Left lung (tissue), 10 donors: ENCODE results near the gene CACTIN. TPM values are rescaled to one million over a fixed set of nuclear protein-coding genes. Genes with fewer than 3 reads are reported as not detected.
A peak's percentile ranks its signal among the peaks of the same experiment; 100 is the strongest.

Experiments
- ATAC-seq: fragments of 200-7000 bp; cut with Tn5 transposase; one replicate; pipeline ENCODE4 v1.9.1; 2020; ENCODE audit warnings: moderate library complexity
- DNase-seq, 4 donors: peaks; one replicate each; pipeline ENCODE4 v3.0.0-alpha.2; 2013 to 2020
- H3K27ac ChIP-seq, 2 donors: fragments of 200-600 bp; sonication (generic) in 1 of 2; one replicate each; pipeline versions ENCODE4 v1.5.0 to v1.8.0; 2020 to 2021
- H3K27me3 ChIP-seq, 2 donors: fragments of 200-600 bp; sonication (generic) in 1 of 2; one replicate each; pipeline versions ENCODE4 v1.5.0 to v1.8.0; 2020 to 2021
- H3K36me3 ChIP-seq, 2 donors: fragments of 200-600 bp; sonication (generic) in 1 of 2; one replicate each; pipeline versions ENCODE4 v1.5.0 to v1.8.0; 2020 to 2021
- H3K4me1 ChIP-seq, 2 donors: fragments of 200-600 bp; one replicate each; pipeline ENCODE4 v1.8.0; 2021
- H3K4me3 ChIP-seq, 2 donors: fragments of 200-600 bp; sonication (generic) in 1 of 2; one replicate each; pipeline versions ENCODE4 v1.5.0 to v1.8.0; 2020 to 2021; ENCODE audit warnings: mild to moderate bottlenecking in 1 of 2
- H3K9me3 ChIP-seq, 2 donors: fragments of 200-600 bp; sonication (generic) in 1 of 2; one replicate each; pipeline versions ENCODE4 v1.5.0 to v1.8.0; 2020 to 2021
- intact Hi-C, 2 donors: fragments of 100-400 bp; cut with DNase I; formaldehyde crosslinking; loops; one replicate each; pipeline versions ENCODE4 v1.11.2 to v1.14.2; 2022
- polyA plus RNA-seq, 6 donors: library from polyadenylated mRNA; unstranded; fragments of 120-200 nt; gene quantifications; one replicate each; pipeline ENCODE4 v1.2.1, GENCODE V29; 2013; ENCODE audit not compliant: insufficient read length in 6 of 6
- total RNA-seq, 2 donors: library from RNA; stranded (reverse); fragmentation: NEBNext Ultra II Directional; extraction: Animal tissue kit (Norgen Biotek cat#: 25700); gene quantifications; one replicate each; pipeline ENCODE4 v1.2.1, GENCODE V29; 2021
- TF ChIP-seq, protein P1 (sequence below), 2 donors: fragments of 200-600 bp; sonication (generic) in 1 of 2; IDR thresholded peaks; one replicate each; pipeline versions ENCODE4 v1.5.0 to v1.8.0; 2021; ENCODE audit warnings: antibody characterized with exemption in 2 of 2
- donor health status: DM: no; HTN: yes; CAD: no.
- donor health status: DM: no; HTN: no; CAD: no.

Gene CACTIN
- total and polyA plus RNA-seq, 8 donors: 19.8 to 33.2 (median 26.5) TPM

DNA sequence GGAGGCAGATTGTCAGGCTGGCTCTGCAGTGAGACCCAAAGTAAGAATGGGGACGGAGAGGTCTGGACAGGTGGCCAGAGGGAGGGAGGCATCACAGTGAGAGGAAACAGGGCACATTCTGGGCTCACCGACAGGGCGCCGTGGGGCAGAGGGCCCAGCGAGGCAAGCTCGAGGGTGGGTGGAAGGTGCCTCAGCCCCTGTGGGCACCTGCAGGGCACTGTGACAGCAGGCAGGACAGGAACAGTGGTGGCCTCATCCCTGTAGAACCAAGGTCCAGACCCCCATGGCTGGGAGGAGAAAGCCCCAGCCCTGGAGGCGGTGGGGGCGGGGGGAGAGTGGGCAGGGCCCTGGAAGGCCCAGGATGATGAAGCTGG lies 46.0 kb upstream of the CACTIN start:
- Histone ChIP-seq H3K36me3 (no peaks in the 10 kb centered on the region), H3K27ac (peak overlapping the region; percentile 77 to 92), H3K27me3 (peaks cover 0 to 17% of the 10 kb centered on the region in 2 donors), H3K9me3 (no peaks in the 10 kb centered on the region), H3K4me3 (no peak overlapping the region), H3K4me1 (peaks cover 13 to 41% of the 10 kb centered on the region in 2 donors)
- TF ChIP-seq, protein P1, sequence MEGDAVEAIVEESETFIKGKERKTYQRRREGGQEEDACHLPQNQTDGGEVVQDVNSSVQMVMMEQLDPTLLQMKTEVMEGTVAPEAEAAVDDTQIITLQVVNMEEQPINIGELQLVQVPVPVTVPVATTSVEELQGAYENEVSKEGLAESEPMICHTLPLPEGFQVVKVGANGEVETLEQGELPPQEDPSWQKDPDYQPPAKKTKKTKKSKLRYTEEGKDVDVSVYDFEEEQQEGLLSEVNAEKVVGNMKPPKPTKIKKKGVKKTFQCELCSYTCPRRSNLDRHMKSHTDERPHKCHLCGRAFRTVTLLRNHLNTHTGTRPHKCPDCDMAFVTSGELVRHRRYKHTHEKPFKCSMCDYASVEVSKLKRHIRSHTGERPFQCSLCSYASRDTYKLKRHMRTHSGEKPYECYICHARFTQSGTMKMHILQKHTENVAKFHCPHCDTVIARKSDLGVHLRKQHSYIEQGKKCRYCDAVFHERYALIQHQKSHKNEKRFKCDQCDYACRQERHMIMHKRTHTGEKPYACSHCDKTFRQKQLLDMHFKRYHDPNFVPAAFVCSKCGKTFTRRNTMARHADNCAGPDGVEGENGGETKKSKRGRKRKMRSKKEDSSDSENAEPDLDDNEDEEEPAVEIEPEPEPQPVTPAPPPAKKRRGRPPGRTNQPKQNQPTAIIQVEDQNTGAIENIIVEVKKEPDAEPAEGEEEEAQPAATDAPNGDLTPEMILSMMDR (IDR thresholded peaks at IDR 0.05): no peak
- DNase-seq (no peak), ATAC-seq (no peak)
- intact Hi-C loops: no loop called here

DNA sequence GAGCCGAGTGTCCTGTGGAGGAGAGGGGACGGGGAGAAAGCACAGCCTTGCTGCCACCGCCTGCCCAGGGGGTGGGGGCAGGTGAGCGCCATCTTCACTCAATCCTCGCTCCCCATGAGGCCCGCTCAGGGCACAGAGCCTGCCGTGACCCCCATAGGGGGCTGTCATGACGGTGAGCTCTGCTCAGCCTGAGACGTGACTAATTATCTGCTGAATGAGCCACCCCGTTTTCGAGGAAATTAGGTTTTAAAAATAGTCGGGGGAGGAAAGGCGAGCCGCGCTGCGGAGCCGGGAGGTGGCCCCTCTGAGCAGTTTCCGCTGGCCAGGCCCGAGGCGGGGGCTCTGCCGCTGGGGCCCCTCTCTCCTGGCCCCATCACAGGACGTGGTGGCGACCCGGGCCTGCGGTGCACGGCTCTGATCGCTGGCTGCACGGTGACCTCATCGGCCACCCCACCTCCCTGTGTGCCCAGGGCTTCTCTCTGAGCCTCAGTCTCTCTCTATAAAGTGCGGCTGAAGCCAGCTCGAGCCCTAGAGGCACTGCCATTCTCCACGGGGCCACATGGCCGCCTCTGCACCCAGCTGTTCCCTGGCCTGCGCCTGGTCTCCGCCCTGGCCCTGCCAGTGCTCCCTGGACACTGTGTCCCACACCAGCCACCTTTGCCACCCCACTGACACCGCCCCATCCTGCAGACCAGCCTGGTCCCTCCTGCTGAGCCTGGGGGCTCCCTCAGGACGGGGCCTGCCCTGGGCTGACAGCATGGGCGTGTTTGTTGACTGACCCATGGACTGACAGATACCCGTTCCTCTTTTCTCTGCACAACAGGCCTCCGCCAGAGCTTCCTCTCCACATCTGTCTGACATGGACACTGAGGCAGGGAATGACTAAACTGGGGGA lies 45.3 kb upstream of the CACTIN start:
- TF ChIP-seq, protein P1 (IDR thresholded peaks at IDR 0.05): no peak
- Histone ChIP-seq H3K4me3 (peak overlapping the region in 1 of 2 donors; percentile 8), H3K9me3 (no peaks in the 10 kb centered on the region), H3K27me3 (peaks cover 0 to 17% of the 10 kb centered on the region in 2 donors), H3K4me1 (peaks cover 13 to 41% of the 10 kb centered on the region in 2 donors), H3K27ac (peak overlapping the region; percentile 77 to 92), H3K36me3 (peaks cover 0 to 2% of the 10 kb centered on the region in 2 donors)
- peak; percentile 15 for ATAC-seq
- no peak for DNase-seq
- intact Hi-C loops: no loop called here

DNA sequence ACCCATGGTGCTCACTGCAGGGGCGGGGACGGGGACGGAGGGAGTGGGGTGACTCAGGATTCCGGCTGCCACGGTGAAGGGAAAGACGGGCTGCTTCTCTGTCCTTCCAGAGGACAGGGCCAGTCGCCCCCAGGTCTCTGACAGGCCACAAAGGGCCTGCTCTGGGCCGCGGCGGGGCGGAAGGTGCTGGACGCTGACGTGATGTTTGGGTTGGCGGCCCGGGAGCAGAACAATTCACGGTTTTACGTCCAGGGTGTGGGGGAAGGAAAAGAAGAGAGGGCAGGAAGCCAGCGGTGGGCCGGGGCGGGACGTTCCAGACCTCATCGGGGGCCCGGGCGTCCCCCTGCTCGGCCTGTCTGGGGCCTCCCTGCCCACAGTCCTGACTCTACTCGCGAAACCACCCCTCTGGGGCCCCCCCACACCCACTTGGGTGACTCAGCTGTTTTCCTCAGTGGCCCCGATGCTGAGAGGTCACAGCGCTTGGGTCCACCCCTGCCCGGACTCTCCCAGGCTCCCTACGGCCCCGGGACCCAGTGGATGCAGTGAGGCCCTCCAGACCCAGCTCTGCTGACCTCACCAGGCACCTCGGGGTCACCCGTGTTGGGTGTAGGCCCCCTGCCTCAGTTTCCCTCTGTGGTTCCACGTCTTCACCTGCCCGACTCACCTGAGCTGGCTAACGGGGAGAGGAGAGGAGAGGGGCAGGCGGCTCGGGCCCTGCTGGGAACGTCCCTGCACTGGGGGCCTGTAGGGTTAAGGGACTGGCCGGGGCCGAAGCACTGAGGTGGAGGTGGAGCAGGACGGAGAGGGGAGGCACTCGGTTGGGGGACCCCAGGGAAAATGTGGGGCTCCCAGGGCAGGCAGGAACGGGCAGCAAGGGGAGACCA lies 44.4 kb upstream of the CACTIN start:
- Histone ChIP-seq H3K4me1 (peaks cover 13 to 37% of the 10 kb centered on the region in 2 donors), H3K9me3 (no peaks in the 10 kb centered on the region), H3K27me3 (peaks cover 0 to 17% of the 10 kb centered on the region in 2 donors), H3K36me3 (peaks cover 0 to 7% of the 10 kb centered on the region in 2 donors), H3K4me3 (peak overlapping the region in 1 of 2 donors; percentile 8), H3K27ac (peak overlapping the region; percentile 77 to 92)
- intact Hi-C loops: no loop called here
- TF ChIP-seq, protein P1 (IDR thresholded peaks at IDR 0.05): no peak
- DNase-seq (peak in 3 of 4 donors; percentile 60 to 80 (median 63)), ATAC-seq (peak; percentile 56)

DNA sequence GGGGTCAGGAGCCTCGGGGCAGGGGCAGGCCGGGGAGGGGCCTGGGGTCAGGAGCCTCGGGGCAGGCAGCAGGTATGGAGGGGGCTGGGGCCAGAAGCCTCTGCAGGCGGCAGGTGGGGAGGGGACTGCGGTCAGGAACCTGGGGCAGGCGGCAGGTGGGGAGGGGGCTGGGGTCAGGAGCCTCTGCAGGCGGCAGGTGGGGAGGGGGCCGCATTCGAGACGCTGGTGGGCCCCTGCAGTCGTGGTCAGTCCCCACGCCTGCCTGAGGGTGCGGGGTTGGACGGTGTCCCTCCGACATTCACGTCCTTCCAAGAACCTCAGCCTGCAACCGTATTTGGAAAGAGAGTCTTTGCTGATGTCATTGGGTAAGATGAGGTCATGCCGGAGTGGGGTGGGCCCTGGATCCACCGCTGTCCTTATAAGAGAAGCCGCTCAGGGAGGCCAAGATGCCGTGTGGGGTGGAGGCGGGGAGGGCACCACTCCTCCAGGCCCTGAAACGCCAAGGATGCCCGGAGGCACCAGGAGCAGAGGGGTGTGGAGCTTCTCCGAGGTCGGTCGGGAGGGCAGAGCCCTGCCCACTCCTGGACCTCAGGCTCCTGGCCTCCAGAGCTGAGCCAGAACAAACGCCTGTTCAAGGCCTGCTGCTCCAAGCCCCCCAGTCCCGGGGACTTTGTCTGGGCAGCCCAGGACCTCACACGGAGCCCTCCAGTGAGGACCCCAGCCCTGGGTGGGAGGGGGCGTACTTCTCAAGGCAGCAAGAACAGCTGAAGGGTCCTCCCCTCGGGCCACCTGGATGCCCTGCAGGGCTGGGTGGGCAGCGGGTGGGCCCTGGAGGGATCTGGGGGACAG lies 43.6 kb upstream of the CACTIN start:
- no peaks in the 10 kb centered on the region for H3K9me3 ChIP-seq
- intact Hi-C loops: loop anchor here (5.0 kb wide), 1 partner anchor 32 kb away; the partner anchor contains the start of gene PIP5K1C (in 2 of the 2)
- H3K27ac ChIP-seq: peak overlapping the region; percentile 77 to 92
- TF ChIP-seq, protein P1 (IDR thresholded peaks at IDR 0.05): no peak
- H3K27me3 ChIP-seq: peaks cover 0 to 17% of the 10 kb centered on the region in 2 donors
- no peak for DNase-seq
- peaks cover 13 to 42% of the 10 kb centered on the region in 2 donors for H3K4me1 ChIP-seq
- no peak overlapping the region for H3K4me3 ChIP-seq
- peaks cover 0 to 8% of the 10 kb centered on the region in 2 donors for H3K36me3 ChIP-seq
- peak; percentile 29 for ATAC-seq
